Activated CD4-positive, CD25-positive, alpha-beta regulatory T cell treated with anti-CD3 and anti-CD28 coated beads, Interleukin-2, amount 50 U/mL, for 16 hours (primary cell): ENCODE data around the gene TUBB3.
"Not testable (repeated sequence)": the region's sequence is repeated elsewhere in the genome, so short reads cannot be mapped to it uniquely, and the experiment has no call there.

Source experiments
- DNase-seq: peaks from one replicate; pipeline ENCODE4 v3.0.0-alpha.2; 2020; ENCODE audit warnings: low read depth, low spot score

The TUBB3 gene

DNA sequence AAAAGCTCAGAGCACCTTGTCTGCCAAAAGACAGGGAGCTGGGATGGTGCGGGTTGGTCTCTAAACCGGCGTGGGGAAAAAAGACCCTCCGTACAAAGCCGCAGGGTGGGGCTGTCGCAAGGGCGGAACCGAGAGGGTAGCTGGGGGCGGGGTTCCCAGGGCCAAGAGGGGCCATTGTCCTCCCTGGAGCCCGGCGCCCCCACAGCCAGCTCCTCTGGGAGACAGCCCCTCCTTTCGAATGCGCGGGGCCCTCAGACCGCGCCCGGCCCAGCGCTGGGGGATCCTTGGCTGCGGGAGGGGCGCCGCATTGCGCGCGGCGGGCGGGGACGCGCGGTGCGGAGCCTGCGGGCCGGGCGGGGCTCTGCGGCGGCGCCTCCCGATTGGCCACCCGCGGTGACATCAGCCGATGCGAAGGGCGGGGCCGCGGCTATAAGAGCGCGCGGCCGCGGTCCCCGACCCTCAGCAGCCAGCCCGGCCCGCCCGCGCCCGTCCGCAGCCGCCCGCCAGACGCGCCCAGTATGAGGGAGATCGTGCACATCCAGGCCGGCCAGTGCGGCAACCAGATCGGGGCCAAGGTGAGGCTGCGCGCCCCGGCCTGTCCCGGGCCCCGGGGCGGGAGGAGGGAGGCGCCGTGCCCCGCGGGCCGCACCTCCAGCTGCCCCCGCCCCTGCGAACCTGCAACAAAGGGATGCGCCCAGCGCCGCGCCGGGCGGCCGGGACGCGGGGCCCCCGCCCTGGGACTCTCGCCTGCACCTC, at the start of gene TUBB3:
Gene TUBB3, plus strand, starts transcription at position 459 of the 756 bp plus-strand sequence. Its CDS starts 60 bp downstream, at position 519.
- DNase-seq, result no peak

DNA sequence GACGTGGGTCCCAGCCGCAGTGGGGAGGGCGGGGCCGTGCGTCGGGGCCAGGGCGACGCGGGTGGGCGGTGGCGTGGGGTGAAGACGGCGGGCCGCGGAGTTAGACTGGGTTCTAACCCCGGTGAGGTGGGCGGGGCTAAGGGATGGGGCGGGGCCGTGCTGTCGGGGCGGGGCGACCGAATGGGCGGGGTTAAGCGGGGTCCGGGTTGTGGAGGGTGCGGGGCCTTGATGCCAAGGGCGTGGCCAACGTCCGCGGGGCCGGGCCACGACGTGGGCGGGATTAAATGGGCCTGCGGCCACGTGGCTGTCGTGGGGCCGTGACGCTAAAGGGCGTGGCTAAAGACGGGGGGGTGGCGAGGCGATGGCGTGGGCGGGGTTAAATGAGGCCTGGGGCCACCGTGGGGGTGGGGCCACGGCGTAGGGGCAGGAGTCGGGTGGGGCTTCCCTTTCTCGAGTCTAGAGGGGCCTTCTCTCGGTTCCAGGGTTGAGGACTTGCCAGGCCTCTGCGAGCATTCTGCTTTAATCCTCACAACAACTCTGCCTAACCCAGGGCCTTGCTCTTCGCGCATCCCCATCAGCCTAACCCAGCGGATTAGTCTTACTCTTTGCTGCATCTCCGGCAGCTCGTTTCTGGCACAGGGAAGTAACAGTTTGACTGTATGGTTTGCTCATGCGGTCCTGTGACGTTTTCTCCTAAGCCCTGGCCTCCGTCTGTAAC, 49.0 kb upstream of the TUBB3 start:
- peak; percentile 87 for DNase-seq

DNA sequence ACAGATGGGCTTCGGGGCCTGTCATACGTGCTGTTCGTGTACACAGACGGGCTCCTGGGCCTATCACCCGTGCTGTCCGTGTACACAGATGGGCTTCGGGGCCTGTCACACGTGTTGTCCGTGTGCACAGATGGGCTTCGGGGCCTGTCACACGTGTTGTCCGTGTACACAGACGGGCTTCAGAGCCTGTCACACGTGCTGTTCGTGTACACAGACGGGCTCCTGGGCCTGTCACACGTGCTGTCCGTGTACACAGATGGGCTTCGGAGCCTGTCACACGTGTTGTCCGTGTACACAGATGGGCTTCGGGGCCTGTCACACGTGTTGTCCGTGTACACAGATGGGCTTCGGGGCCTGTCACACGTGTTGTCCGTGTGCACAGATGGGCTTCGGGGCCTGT, 44.0 kb upstream of the TUBB3 start:
- DNase-seq, result not testable (repeated sequence)

DNA sequence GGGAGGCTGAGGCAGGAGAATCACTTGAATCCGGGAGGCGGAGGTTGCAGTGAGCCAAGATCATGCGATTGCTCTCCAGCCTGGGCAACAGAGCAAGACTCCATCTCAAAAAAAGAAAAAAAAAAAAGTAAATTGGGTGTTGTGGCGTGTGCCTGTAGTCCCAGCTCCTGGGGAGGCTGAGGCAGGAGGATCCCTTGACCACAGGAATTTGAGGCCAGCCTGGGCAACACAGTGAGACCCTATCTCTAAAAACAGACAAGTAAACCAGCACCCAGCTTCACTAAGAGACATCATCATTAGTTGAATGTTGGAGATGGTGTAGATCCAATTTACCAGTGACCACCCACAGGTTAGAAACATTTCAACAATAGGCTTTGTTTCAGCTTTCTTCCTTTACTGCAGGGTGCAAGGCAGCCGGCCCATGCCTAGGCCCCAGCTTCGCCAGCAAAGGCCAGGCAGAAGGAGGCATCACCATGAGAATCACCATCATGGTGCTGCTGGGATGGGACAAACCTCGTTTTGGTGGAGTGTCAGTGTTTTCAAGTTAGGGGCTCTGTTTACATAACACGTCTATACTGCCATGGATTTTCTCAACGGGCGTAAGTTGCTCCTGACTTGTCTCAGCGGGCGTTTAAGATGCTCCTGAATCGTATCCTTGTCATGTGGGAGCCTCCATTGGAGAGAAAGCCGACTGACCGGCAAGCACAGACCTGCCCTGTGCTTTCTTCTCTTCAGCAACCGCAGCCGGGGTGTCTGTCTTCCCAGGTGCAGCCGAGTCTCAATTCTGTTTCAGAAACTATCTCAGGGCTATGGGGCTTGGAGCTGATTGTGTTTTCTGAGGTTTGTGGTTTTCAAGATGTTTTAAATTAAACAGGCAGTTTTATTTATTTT, 42.4 kb upstream of the TUBB3 start:
- no peak for DNase-seq

DNA sequence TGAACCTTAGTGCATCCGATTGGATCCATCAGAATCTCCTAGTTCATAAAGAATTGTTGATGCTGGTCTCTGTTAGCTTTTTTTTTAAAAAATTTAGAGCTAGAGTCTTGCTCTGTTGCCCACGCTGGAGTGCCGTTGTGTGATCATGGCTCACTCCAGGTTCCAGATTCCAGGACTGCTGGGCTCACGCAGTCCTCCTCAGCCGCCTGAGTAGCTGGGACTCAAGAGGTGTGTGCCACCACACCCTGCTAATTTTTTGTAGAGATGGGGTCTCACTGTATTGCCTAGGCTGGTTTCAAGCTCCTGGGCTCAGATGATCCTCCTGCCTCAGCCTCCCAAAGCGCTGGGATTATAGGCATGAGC, 41.8 kb upstream of the TUBB3 start:
- no peak for DNase-seq

DNA sequence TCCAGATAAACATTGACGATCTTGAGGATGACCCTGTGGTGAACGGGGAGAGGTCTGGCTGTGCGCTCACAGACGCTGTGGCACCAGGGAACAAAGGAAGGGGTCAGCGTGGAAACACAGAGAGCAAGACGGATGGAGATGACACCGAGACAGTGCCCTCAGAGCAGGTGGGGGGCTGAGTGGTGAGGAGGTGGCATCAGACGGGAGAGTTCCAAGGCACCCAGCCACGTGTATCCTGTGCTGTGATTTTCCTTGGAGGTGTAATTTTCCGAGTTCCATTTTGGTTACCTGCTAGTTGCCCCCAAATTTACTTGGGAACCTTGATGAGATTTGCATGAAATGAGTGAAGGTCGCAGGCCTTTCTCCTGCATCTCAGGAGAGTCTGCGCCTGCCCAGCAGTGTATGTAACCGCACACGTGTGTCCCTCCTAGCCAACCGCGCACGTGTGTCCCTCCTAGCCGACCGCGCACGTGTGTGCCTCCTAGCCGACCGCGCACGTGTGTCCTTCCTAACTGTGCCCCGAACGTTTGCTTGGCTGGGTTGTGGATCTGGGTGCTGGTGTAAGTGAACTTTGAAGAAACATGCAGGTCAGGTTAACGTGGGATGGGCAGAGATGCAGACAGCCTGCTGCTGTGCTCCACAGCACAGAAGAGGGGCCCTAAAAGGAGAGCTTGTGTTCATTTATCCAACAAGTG, 39.6 kb upstream of the TUBB3 start:
- no peak for DNase-seq

DNA sequence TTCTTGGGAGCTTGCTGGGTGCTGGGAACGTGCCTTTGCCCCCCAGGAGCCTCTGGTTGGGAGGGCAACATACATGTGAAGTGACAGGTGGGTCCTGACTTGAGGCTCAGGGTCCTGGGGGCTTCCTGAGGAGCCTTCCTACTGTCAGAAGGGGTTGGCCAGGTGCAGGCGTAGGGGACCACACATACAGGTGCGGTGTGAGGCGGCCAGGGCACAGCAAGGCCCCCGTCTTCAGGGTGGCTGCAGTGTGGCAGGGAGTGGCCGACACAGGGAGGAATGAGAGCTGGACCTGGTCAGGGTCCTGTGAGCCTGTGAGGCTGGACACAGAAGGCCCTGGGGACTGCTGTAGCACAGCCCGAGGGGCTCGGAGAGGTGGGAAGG, 39.1 kb upstream of the TUBB3 start:
- no peak for DNase-seq

DNA sequence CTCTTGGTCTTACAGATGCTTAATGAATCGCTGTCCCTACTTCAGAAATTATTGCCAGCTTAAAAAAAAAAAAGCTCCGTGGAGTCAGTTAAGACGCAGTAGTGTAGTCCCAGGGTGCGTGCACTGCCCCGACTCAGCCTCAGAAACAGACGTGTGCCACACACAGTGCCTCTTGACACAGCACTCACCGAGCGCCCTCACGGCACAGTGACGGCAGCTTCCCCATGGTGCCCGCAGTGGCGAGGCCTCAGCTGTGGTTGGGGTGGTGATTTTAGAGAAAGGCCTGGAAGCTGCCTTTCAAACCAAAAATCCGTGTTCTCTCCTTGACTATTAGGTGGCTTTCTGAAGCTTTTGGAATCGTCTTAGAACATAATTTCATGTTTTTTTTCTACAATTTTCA, 35.9 kb upstream of the TUBB3 start:
- DNase-seq, result no peak

DNA sequence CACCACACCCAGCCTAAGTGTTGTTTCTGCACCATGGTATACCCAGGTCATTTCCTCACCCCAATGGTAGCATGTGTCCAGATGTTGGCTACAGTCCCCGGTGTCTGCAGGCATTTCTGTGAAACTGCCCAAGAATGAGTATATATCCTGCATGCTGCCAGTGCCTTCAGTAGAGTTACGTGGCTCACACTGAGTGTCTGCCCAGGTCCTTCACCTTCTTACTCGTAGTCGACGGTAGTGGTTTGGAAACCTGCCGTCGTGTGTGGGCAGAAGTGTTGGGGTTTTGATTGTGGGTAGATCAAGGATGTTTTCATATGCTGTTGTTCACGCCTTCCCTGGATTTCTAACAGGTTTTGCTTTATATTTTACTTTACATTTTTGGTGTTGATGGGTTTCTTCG, 32.9 kb upstream of the TUBB3 start:
- no peak for DNase-seq

DNA sequence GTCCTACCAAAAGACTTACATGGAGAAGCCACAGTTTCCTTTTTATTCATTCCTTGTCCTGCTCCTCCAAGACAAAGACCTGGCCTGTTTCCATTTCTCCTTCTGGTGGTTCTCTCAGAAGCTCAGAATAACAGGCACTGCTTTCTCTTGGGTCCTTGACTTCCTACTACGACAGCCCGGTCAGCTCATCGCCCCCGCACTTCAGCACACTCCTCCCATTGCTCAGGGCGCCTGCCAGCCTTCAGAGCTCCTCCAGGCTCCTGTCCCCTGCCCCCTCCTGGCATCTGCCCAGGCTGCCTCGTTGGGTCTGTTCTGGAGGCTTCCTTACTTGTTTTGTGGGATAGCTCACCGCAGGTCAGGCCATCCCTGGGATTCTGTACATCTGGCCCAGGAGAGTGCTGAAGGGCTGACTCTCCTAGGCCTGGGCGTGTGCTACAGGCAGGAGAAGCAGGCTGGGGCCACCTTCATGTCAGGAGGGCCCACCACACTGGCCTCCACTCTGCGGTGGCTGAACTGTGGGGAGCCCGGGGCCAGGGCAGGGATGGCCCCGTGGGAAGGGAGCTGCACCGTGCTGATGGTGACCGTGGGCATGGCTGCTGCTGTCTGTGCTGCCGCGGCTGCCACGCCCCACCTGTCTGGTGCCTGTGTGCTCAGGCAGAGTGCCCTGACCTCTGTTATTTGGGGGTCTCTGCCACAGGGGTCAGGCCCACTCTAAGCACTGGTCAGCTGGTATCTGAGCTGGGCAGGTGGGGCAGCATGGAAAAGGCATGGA, 32.1 kb upstream of the TUBB3 start:
- DNase-seq, result no peak

DNA sequence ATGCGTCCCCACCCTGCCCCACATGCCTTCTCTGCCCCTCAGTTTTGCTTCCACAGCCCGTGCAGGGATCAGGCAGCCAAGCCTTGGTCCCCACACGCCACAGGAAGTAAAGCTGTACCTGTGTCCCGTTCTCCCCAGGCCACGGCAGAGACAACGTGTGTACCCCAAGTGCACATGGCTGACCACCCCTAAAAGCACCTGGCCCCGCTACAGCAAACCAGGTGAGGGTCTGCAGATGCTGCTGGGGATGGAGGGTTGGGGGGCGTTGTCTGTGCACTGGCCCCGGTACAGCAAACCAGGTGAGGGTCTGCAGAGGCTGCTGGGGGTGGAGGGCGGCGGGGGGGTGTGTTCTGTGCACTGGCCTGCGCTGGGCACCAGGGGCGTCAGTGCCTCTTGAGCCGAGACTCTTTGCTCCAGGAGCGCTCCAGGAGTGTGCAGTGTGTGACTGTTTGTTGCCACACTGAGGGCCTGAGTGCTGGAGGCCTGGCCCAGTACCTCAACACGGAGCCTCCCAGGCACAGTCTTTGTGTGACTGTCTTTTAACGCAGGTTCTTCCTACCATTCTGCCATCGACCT, 31.0 kb upstream of the TUBB3 start:
- no peak for DNase-seq

DNA sequence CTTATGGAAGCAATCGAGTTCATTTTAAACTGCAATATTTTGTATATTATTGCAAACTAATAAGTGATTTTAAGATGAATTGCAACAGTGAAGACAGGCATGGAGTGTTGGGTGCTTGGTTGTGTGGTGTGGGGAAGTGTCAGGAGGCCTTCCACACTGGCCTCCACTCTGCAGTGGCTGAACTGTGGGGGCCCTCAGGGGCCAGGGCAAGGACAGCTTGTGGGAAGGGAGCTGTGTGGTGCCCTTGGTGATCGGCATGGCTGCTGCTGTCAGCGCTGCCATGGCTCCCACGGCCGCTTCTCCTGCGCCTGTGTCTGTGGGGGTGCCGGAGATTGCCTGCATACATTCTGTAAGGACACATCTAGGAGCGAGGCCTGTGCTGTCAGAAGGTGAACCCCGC, 30.5 kb upstream of the TUBB3 start:
- no peak for DNase-seq

DNA sequence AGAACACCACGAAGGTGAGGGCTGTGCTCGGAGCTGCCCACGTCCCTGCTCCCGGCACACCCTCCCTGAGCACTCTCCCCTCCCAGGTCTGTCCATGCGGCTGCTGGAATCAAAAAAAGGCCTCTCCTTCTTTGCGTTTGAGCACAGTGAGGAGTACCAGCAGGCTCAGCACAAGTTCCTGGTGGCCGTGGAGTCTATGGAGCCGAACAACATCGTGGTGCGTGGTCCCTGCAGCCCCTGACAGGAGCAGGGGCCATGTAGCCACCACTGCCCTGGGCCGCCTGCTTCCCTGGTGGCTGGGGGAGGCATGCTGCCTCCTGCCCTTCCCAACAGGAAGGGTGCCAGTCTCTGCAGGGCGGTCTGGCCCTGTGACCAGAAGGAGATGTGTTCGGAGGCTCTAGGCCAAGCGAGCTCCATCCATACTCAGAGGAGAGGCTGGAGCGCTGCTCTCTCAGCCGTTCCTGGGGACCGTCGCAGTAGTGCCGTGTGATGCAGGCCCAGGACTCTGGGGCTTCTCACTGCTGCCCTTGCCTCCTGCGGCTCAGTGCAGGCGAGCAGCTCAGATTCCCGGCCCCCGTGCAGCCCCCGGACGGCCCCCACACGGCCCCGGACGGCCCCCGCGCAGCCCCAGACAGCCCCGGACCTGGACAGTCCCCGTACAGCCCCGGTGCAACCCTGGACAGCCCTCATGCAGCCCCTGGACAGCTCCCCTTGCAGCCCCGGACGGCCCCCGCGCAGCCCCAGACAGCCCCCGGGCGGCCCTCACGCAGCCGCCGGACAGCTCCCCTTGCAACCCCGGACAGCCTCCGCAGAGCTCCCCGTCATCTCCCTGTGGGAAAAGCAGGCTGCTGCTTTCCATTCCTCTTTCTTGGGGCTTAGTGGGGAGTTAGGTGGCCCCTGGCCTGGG, 29.2 kb upstream of the TUBB3 start:
- no peak for DNase-seq

DNA sequence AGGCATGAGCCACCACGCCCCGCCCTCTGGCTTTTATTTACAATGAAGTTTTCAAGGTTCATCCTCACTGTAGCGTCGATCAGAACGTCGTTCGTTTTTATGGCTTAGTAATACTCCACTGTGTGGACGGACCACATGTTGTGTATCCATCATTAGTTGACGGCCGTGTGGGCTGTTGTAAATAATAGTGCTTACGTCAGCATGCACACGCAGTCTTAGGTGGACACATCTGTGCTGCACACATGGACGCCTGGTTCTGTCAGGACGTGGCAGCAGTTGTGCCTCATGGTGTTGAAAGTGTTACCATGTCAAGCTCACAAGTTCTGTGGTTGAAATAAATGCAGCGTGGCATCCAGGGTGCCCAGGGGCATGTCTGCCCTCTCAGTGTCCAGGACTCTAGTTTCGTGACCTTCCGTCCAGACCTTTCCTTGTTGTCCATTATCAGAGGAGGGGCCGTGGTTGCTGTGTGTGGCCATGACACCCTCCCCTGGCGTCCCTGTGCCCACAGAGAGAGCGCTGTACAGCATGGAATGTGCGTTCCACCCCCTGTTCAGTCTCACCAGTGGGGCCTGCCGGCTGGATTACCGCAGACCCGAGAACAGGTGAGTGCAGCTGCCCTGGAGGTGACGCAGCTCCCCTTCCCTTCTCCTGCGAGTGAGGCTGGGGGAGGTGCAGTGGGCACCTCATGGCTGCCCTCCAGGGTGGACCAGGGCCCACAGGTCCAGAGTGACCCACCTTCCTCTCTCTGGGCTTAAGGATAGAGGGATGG, 27.5 kb upstream of the TUBB3 start:
- no peak for DNase-seq

DNA sequence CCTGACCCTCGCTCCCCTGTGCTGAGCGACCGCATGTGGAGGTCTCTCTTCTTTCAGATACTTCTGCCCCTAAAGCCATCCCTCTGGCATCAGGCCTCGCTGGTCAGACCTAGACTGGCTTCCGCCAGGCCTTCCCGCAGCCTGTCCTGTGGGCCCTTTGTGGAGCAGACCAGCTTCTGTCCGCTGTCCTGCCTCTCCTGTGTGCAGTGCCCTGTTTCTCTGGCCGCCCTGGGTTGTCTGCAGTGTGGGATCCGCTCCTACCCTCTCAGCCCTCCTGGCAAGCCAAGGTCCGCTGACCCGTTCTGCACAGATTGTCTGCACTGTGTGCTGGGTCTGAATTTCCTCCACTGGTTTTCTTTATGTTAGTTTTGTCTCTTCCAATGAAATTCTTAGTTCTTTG, 25.9 kb upstream of the TUBB3 start:
- DNase-seq, result no peak

DNA sequence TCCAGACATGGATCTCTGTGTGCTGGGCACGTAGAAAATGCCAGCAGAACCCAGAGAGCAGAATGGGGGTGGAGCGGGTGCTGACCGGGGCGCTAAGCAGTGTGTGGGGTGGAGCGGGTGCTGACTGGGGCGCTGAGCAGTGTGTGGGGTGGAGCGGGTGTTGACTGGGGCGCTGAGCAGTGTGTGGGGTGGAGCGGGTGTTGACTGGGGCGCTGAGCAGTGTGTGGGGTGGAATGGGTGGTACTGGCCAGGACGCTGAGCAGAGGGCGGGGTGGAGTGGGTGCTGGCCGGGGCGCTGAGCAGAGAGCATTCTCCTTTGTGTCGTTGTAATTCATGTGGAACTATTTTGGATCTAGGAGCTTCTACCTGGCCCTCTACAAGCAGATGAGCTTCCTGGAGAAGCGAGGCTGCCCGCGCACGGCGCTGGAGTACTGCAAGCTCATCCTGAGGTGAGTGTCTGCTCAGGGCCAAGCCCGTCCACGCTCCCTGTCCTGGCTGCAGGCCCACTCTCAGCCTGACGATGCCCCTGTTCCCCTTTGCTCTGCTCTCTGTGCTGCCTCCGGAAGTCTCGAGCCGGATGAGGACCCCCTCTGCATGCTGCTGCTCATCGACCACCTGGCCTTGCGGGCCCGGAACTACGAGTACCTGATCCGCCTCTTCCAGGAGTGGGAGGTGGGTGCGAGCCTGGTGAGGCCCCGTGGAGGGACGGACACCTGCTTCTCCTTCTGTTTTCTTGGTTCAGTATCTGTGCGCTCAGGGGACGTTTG, 24.8 kb upstream of the TUBB3 start:
- DNase-seq, result no peak

DNA sequence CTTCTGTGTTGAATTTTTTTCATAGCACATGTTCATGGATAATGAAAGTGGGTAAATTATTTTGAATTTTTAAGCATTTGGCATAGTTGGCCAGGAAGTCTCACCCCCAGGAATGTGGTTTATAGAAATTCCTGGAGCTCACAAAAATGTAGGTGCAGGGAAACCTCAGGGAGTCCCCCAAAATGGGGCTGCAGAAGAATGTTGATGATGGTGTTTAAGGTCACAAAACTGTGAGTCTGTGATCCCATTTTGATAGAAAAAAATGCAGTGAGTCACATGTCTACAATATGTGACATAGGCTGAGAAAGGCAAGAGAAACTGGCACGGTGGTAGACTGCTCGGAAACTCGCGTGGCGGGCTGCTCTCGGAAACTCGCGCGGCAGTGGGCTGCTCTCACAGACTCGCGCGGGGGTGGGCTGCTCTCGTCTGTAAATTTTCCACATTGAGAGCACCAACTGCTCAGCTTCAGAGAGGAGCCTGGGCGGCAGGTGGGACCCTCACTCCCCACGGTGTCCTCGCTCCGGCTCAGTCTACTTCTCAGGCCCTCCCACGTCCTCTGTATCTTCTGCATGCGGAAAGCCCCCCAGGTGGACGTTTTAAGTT, 23.2 kb upstream of the TUBB3 start:
- no peak for DNase-seq

DNA sequence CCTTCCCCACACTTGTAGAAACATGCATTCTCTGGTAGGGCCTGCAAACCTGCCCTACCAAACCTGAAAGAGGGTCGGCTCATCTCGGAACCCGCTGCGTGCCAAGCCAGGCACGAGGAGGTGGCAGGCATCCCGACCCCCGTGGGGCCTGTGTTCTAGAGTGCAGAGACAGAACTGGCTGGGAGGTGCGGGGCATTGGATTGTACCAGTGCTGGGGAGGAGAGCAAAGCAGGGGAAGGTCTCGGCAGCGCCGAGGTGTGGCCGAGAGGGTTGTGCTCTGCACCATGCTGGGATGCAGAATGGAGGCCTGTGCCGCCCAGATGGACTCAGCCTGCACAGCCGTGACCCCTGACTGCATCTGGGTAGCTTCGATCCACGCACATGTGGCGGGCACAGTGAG, 22.3 kb upstream of the TUBB3 start:
- no peak for DNase-seq
